ENCODE measurements around the gene AHCTF1. TPM values are rescaled to one million over a fixed set of nuclear protein-coding genes. Genes with fewer than 3 reads are reported as not detected.
A peak's percentile ranks its signal among the peaks of the same experiment; 100 is the strongest.

Gene AHCTF1
- total and polyA plus RNA-seq, 10 of the 15 experiments (the other 5 are each of a cell fraction or from before 2014, with no cell fraction given) = 3.4 to 45.5 (median 17.8) TPM

GRCh38 chr1:246811985-246812384 lies 119.8 kb downstream of the AHCTF1 start:
- in situ Hi-C loops (cut with MboI) = no loop called here
- ChIA-PET RAD21 (ENCODE audit: unreplicated experiment) (no interaction called here), POLR2A (no interaction called here), SMC1A (ENCODE audit: uncharacterized antibody, unreplicated experiment) (no interaction called here), CTCF (no interaction called here)
- no peak overlapping the region for H3K4me3 ChIP-seq
- H3K27me3 ChIP-seq (replicated peaks in 1 of 2; ENCODE audit: control insufficient read depth in 2 of 2, insufficient read depth in 2 of 2, low read length in 1 of 2) = no peaks in the 10 kb centered on the region
- H2AFZ ChIP-seq (ENCODE audit: control insufficient read depth, low read depth, low read length) = no peak overlapping the region
- BruUV-seq (replicated peaks) = no TSS peak
- H3K4me2 ChIP-seq (ENCODE audit: control insufficient read depth, insufficient read depth) = no peak overlapping the region
- DNase-seq (ENCODE audit: low read depth, low spot score) (no peak), FAIRE-seq (no peak), ATAC-seq (no peak)
- no peaks in the 10 kb centered on the region for H3K79me2 ChIP-seq (ENCODE audit: control insufficient read depth, insufficient read depth, low read length)
- intact Hi-C loops (cut with micrococcal nuclease; ENCODE audit: unreplicated experiment) = no loop called here
- no peaks in the 10 kb centered on the region for H4K20me1 ChIP-seq (ENCODE audit: control insufficient read depth, insufficient read depth)
- no peaks in the 10 kb centered on the region for H3K4me1 ChIP-seq (ENCODE audit: control insufficient read depth, insufficient read depth, low read length)
- 24% methylated on average over 3 of the region's 3 CpGs for WGBS (ENCODE audit: insufficient coverage, insufficient replicate concordance, low lambda C conversion rate, missing lambda C conversion rate)
- no peaks in the 10 kb centered on the region for H3K36me3 ChIP-seq (ENCODE audit: control insufficient read depth in 2 of 2, insufficient read depth in 2 of 2, low read length in 1 of 2)
- H3K9ac ChIP-seq (ENCODE audit: control insufficient read depth, insufficient read depth, low read length) = no peak overlapping the region
- no peak overlapping the region for H3K27ac ChIP-seq (ENCODE audit: control insufficient read depth, insufficient read depth)
- H3K9me3 ChIP-seq (replicated peaks; ENCODE audit: control insufficient read depth, insufficient read depth, low read length) = no peaks in the 10 kb centered on the region; the same call in 2 of the 3 replicates
- no peak for TF ChIP-seq IKZF2 (IDR thresholded peaks at IDR 0.05)

DNA sequence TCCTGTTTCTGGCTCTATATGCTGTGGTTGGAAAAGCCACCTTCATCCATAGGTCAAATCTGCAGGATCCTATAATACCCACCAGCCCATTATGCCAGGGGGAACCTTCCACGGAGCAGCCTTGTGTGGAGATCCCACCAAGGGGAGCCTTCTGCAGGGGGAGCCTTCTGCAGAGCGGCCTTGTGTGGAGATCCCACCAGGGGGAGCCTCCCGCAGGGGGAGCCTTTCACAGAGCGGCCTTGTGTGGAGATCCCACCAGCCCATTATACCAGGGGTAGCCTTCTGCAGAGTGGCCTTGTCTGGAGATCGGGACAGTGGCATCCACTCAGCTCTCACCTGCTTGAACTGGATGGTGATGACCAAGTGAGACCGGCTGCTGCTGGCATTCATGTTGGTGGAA lies 122.3 kb downstream of the AHCTF1 start:
- no TSS peak for BruUV-seq (replicated peaks)
- 54% methylated on average over 6 of the region's 6 CpGs for WGBS (ENCODE audit: insufficient coverage, insufficient replicate concordance, low lambda C conversion rate, missing lambda C conversion rate)
- H3K36me3 ChIP-seq (ENCODE audit: control insufficient read depth in 2 of 2, insufficient read depth in 2 of 2, low read length in 1 of 2) = no peaks in the 10 kb centered on the region
- intact Hi-C loops (cut with micrococcal nuclease; ENCODE audit: unreplicated experiment) = no loop called here
- in situ Hi-C loops (cut with MboI) = no loop called here
- H4K20me1 ChIP-seq (ENCODE audit: control insufficient read depth, insufficient read depth) = no peaks in the 10 kb centered on the region
- ChIA-PET CTCF (interaction anchor here (1.1 kb wide), 1 partner anchor 163 kb away, joined by 5 read pairs; no protein-coding TSS in a partner anchor), POLR2A (no interaction called here), RAD21 (ENCODE audit: unreplicated experiment) (no interaction called here), SMC1A (ENCODE audit: uncharacterized antibody, unreplicated experiment) (no interaction called here)
- no peaks in the 10 kb centered on the region for H3K4me1 ChIP-seq (ENCODE audit: control insufficient read depth, insufficient read depth, low read length)
- TF ChIP-seq CTCF (IDR thresholded peaks at IDR 0.05 in 2 of 3, conservative IDR thresholded peaks at IDR 0.05 in 1 of 3; ENCODE audit: control insufficient read depth in 2 of 3, extremely low read depth in 1 of 3, insufficient read depth in 1 of 3, low read depth in 3 of 3, low read length in 3 of 3) (0 out of 6 replicates have a peak, but pooled peaks of 2 of the 3 experiments have one; percentile 9 to 10), ETV6 (conservative IDR thresholded peaks at IDR 0.05 in 1 of 2, IDR thresholded peaks at IDR 0.05 in 1 of 2; ENCODE audit: borderline replicate concordance in 1 of 2, low read depth in 1 of 2) (no peak)
- no peak for DNase-seq (ENCODE audit: low read depth, low spot score)
- no peak overlapping the region for H3K9ac ChIP-seq (ENCODE audit: control insufficient read depth, insufficient read depth, low read length)
- H3K79me2 ChIP-seq (ENCODE audit: control insufficient read depth, insufficient read depth, low read length) = no peaks in the 10 kb centered on the region
- ATAC-seq = peak; percentile 42; the same call in 1 of the 3 replicates
- no peak overlapping the region for H3K4me3 ChIP-seq
- no peak overlapping the region for H3K4me2 ChIP-seq (ENCODE audit: control insufficient read depth, insufficient read depth)
- no peak overlapping the region for H3K27ac ChIP-seq (ENCODE audit: control insufficient read depth, insufficient read depth)
- FAIRE-seq = no peak
- no peaks in the 10 kb centered on the region for H3K9me3 ChIP-seq (replicated peaks; ENCODE audit: control insufficient read depth, insufficient read depth, low read length)
- H3K27me3 ChIP-seq (replicated peaks in 1 of 2; ENCODE audit: control insufficient read depth in 2 of 2, insufficient read depth in 2 of 2, low read length in 1 of 2) = no peaks in the 10 kb centered on the region
- no peak overlapping the region for H2AFZ ChIP-seq (ENCODE audit: control insufficient read depth, low read depth, low read length)
